H1 (cell line): Measurements from ENCODE around the gene USP24. TPM values are rescaled to one million over a fixed set of nuclear protein-coding genes. Genes with fewer than 3 reads are reported as not detected.
A peak's percentile ranks its signal among the peaks of the same experiment; 100 is the strongest.

ENCODE experiments used
- CTCF ChIA-PET: fragments of 300-600 bp; sonication (Branson Sonifier 250); formaldehyde crosslinking; loops from one replicate; lab custom pipeline; 2021; ENCODE audit not compliant: partially characterized antibody; lab: Charles Lee
- POLR2A ChIA-PET: fragments of 300-600 bp; sonication (Branson Sonifier 250); formaldehyde crosslinking; loops from one replicate; lab custom pipeline; 2021; ENCODE audit warnings: inconsistent platforms; ENCODE audit not compliant: partially characterized antibody; lab: Charles Lee
- DNase-seq, 2 experiments: peaks; one replicate each; pipeline versions ENCODE4 v3.0.0 to v3.0.0-alpha.2; 2010 to 2022; ENCODE audit warnings: low spot score in 2 of 2, low read depth in 1 of 2, mixed read lengths in 1 of 2
- FAIRE-seq: peaks from 2 replicates; lab custom pipeline; 2011; peaks lifted over from hg19 to GRCh38; lab: Jason Lieb, UNC
- H2AFZ ChIP-seq: 2 replicates; pipeline ENCODE4 v1.8.1; 2012; ENCODE audit warnings: low read length, inconsistent platforms
- H2AK5ac ChIP-seq: 2 replicates; pipeline ENCODE4 v1.6.1; 2013; ENCODE audit warnings: low read depth, low read length
- H2BK120ac ChIP-seq: replicated peaks from 2 replicates; pipeline ENCODE3; 2013; ENCODE audit warnings: low read depth, low read length, inconsistent platforms
- H2BK12ac ChIP-seq: 2 replicates; pipeline ENCODE4 v1.6.1; 2013; ENCODE audit warnings: low read depth, low read length
- H2BK15ac ChIP-seq: 2 replicates; pipeline ENCODE4 v1.6.1; 2013; ENCODE audit warnings: low read length
- H2BK20ac ChIP-seq: 2 replicates; pipeline ENCODE4 v1.6.1; 2013; ENCODE audit warnings: low read length
- H2BK5ac ChIP-seq: 2 replicates; pipeline ENCODE4 v1.6.1; 2013; ENCODE audit warnings: low read depth, low read length
- H3K14ac ChIP-seq: 2 replicates; pipeline ENCODE4 v1.6.1; 2013; ENCODE audit warnings: inconsistent platforms; ENCODE audit not compliant: insufficient read length
- H3K18ac ChIP-seq: 2 replicates; pipeline ENCODE4 v1.6.1; 2013; ENCODE audit warnings: low read length; ENCODE audit errors: extremely low read depth
- H3K23ac ChIP-seq: 2 replicates; pipeline ENCODE4 v1.6.1; 2013; ENCODE audit warnings: inconsistent platforms; ENCODE audit not compliant: insufficient read length
- H3K23me2 ChIP-seq: 2 replicates; pipeline ENCODE4 v1.6.1; 2013; ENCODE audit warnings: low read depth, low read length
- H3K27ac ChIP-seq: 2 replicates; pipeline ENCODE4 v1.6.1; 2011; ENCODE audit warnings: low read depth, low read length, inconsistent platforms
- H3K27me3 ChIP-seq, 4 experiments: replicated peaks in 1 of 4; 1 replicate in 1 of 4; 2 replicates in 3 of 4; pipeline versions ENCODE4 v1.6.1 to v1.8.1; 2011 to 2013; ENCODE audit warnings: low read length in 3 of 4, mild to moderate bottlenecking in 3 of 4, inconsistent platforms in 2 of 4, mixed read lengths in 2 of 4, moderate library complexity in 1 of 4; ENCODE audit not compliant: control insufficient read depth in 3 of 4, insufficient read depth in 3 of 4; ENCODE audit errors: extremely low read depth in 1 of 4
- H3K36me3 ChIP-seq, 4 experiments: 2 replicates each; pipeline versions ENCODE4 v1.6.1 to v1.8.1; 2011 to 2013; ENCODE audit warnings: mild to moderate bottlenecking in 4 of 4, low read length in 3 of 4, moderate library complexity in 2 of 4, control low read depth in 1 of 4, inconsistent platforms in 1 of 4; ENCODE audit not compliant: insufficient read depth in 4 of 4, control insufficient read depth in 2 of 4
- H3K4ac ChIP-seq: replicated peaks from 2 replicates; pipeline ENCODE3; 2013; ENCODE audit warnings: low read length, low read depth, mixed read lengths, inconsistent platforms; ENCODE audit not compliant: insufficient read length
- H3K4me1 ChIP-seq, 4 experiments: replicated peaks in 1 of 4; 1 replicate in 1 of 4; 2 replicates in 3 of 4; pipeline versions ENCODE4 v1.6.1 to v1.8.1; 2011 to 2013; ENCODE audit warnings: low read length in 3 of 4, inconsistent platforms in 2 of 4, mixed read lengths in 1 of 4; ENCODE audit not compliant: insufficient read depth in 4 of 4, control insufficient read depth in 3 of 4
- H3K4me2 ChIP-seq, 2 experiments: 2 replicates each; pipeline versions ENCODE4 v1.6.1 to v1.8.1; 2011 to 2013; ENCODE audit warnings: low read depth in 2 of 2, low read length in 2 of 2, control low read depth in 1 of 2, inconsistent platforms in 1 of 2, mild to moderate bottlenecking in 1 of 2; ENCODE audit not compliant: insufficient read depth in 1 of 2
- H3K4me3 ChIP-seq, 4 experiments: fragments of 200-600, 300-600 bp in 1 of 4; sonication (generic), shearing (Covaris generic), sonication (Bioruptor Twin) in 1 of 4; 2 replicates each; pipeline versions ENCODE4 v1.5.1 to v1.8.1; 2011 to 2016; ENCODE audit warnings: low read length in 4 of 4, low read depth in 3 of 4, control low read depth in 2 of 4, inconsistent platforms in 2 of 4, mild to moderate bottlenecking in 2 of 4, mixed read lengths in 1 of 4, moderate library complexity in 1 of 4; ENCODE audit not compliant: insufficient read depth in 2 of 4; ENCODE audit errors: extremely low read depth in 1 of 4
- H3K56ac ChIP-seq: replicated peaks from 2 replicates; pipeline ENCODE3; 2013; ENCODE audit warnings: low read depth, mild to moderate bottlenecking, mixed read lengths, low read length, inconsistent platforms; ENCODE audit not compliant: insufficient read length
- H3K79me1 ChIP-seq: 2 replicates; pipeline ENCODE4 v1.6.1; 2013; ENCODE audit warnings: low read depth, low read length, control low read depth
- H3K79me2 ChIP-seq, 2 experiments: 2 replicates each; pipeline versions ENCODE4 v1.6.1 to v1.8.1; 2012 to 2013; ENCODE audit warnings: low read length in 2 of 2, mild to moderate bottlenecking in 2 of 2, inconsistent platforms in 1 of 2; ENCODE audit not compliant: insufficient read depth in 2 of 2, control insufficient read depth in 1 of 2
- H3K9ac ChIP-seq, 4 experiments: replicated peaks in 1 of 4; 1 replicate in 1 of 4; 2 replicates in 3 of 4; pipeline versions ENCODE4 v1.6.1 to v1.8.1; 2011 to 2013; ENCODE audit warnings: low read depth in 3 of 4, low read length in 3 of 4, control low read depth in 2 of 4, mild to moderate bottlenecking in 2 of 4, moderate library complexity in 2 of 4, inconsistent platforms in 1 of 4; ENCODE audit errors: extremely low read depth in 1 of 4
- H3K9me3 ChIP-seq, 2 experiments: 2 replicates each; pipeline versions ENCODE4 v1.6.1 to v1.8.1; 2012 to 2013; ENCODE audit warnings: mild to moderate bottlenecking in 2 of 2, moderate library complexity in 2 of 2, control low read depth in 1 of 2, inconsistent platforms in 1 of 2, low read depth in 1 of 2, low read length in 1 of 2, mixed read lengths in 1 of 2; ENCODE audit not compliant: insufficient read depth in 2 of 2
- H4K20me1 ChIP-seq, 2 experiments: replicated peaks in 1 of 2; 2 replicates each; pipeline versions ENCODE3 to v1.8.1; 2011 to 2013; ENCODE audit warnings: inconsistent platforms in 2 of 2, low read length in 2 of 2, mild to moderate bottlenecking in 1 of 2; ENCODE audit not compliant: insufficient read depth in 2 of 2, control insufficient read depth in 1 of 2
- H4K5ac ChIP-seq: 2 replicates; pipeline ENCODE4 v1.6.1; 2013; ENCODE audit warnings: low read length, low read depth, mixed read lengths, inconsistent platforms; ENCODE audit not compliant: insufficient read length
- H4K8ac ChIP-seq: 2 replicates; pipeline ENCODE4 v1.8.0; 2013; ENCODE audit warnings: mild to moderate bottlenecking, moderate library complexity, low read length, inconsistent platforms; ENCODE audit not compliant: insufficient read depth; ENCODE audit errors: extremely low read depth
- H4K91ac ChIP-seq: replicated peaks from 2 replicates; pipeline ENCODE3; 2013; ENCODE audit warnings: low read length, mixed read lengths, inconsistent platforms; ENCODE audit not compliant: insufficient read length
- JUND ChIP-seq: IDR thresholded peaks from 2 replicates; pipeline ENCODE4 v1.6.1; 2011; ENCODE audit warnings: mild to moderate bottlenecking, improper control_type of control experiment, low read length
- NANOG ChIP-seq: IDR thresholded peaks from 2 replicates; pipeline ENCODE4 v1.6.1; 2011; ENCODE audit warnings: low read length, low read depth, mild to moderate bottlenecking, inconsistent platforms; ENCODE audit not compliant: insufficient read depth, poor library complexity, severe bottlenecking
- SIX5 ChIP-seq: IDR thresholded peaks from 2 replicates; pipeline ENCODE4 v1.6.1; 2011; ENCODE audit warnings: mild to moderate bottlenecking, low read depth, low read length
- WGBS, 2 experiments: shearing (Covaris generic) in 1 of 2; methylation state at CpG; one replicate each; pipeline versions ENCODE4 v1.1.6 to v1.1.7; 2013 to 2015; ENCODE audit warnings: low lambda C conversion rate in 2 of 2, mixed read lengths in 2 of 2, inconsistent platforms in 1 of 2, low coverage in 1 of 2, missing lambda C conversion rate in 1 of 2; ENCODE audit not compliant: insufficient replicate concordance in 2 of 2, insufficient coverage in 1 of 2, insufficient read length in 1 of 2; ENCODE audit errors: extremely low coverage in 1 of 2, missing lambda C conversion rate in 1 of 2; 5-methylcytosine and 5-hydroxymethylcytosine counted together
- polyA plus RNA-seq, 7 experiments: library from polyadenylated mRNA; depleted of rRNA in 3 of 7; stranded (reverse) in 5 of 7; unstranded in 2 of 7; fragments of >200 nt in 5 of 7; fragments of 200-250 nt in 2 of 7; gene quantifications; 1 replicate in 5 of 7; 2 replicates in 1 of 7; 4 replicates in 1 of 7; pipeline versions ENCODE4 v1.2.1 to v1.2.3, GENCODE V29; 2011 to 2013; ENCODE audit warnings: missing spikeins in 2 of 7, mixed read lengths in 2 of 7
- total RNA-seq: library from RNA; stranded (reverse); fragmentation: NEBNext Ultra II Directional; extraction: Animal tissue kit (Norgen Biotek cat#: 25700); gene quantifications from 2 replicates; pipeline ENCODE4 v1.2.1, GENCODE V29; 2021

USP24 gene
- total and polyA plus RNA-seq, 2 of the 8 experiments (the other 6 are each of a cell fraction or from before 2014, with no cell fraction given) = 11.1 to 34.6 TPM

GRCh38 chr1:55155522-55155921 is 59.6 kb downstream of the USP24 start:
- Histone ChIP-seq H3K18ac (no peak overlapping the region), H2BK120ac (no peak overlapping the region), H3K23me2 (no peaks in the 10 kb centered on the region), H3K14ac (no peak overlapping the region), H2AFZ (no peak overlapping the region), H3K23ac (no peak overlapping the region), H4K20me1 (peaks cover 2% of the 10 kb centered on the region in 2 experiments), H3K56ac (no peak overlapping the region), H3K4me2 (no peak overlapping the region), H2BK20ac (no peak overlapping the region), H3K4me1 (no peaks in the 10 kb centered on the region), H2BK12ac (no peak overlapping the region), H3K9me3 (no peaks in the 10 kb centered on the region), H2BK5ac (no peak overlapping the region), H3K79me2 (no peaks in the 10 kb centered on the region), H2AK5ac (no peak overlapping the region), H3K79me1 (no peaks in the 10 kb centered on the region), H3K4me3 (no peak overlapping the region), H3K9ac (no peak overlapping the region), H3K27me3 (no peaks in the 10 kb centered on the region), H4K91ac (no peak overlapping the region), H3K4ac (no peak overlapping the region), H3K27ac (no peak overlapping the region), H4K8ac (no peak overlapping the region), H4K5ac (no peak overlapping the region), H3K36me3 (peaks cover 2 to 34% (median 14%) of the 10 kb centered on the region in 4 experiments; a peak in 7 of 8 replicates), H2BK15ac (no peak overlapping the region)
- FAIRE-seq = no peak
- ChIA-PET CTCF (interaction anchor here (0.6 to 3.5 kb wide), 3 partner anchors 13 to 1457 kb away, joined by 3 to 34 read pairs (median 3); no protein-coding TSS in a partner anchor), POLR2A (no interaction called here)
- TF ChIP-seq NANOG (no peak), SIX5 (peak; percentile 47), JUND (no peak)
- 88% methylated on average over 6 of the region's 6 CpGs; no CpG with 5 or more reads in 1 of the 2 experiments for WGBS, 2 experiments
- no peak for DNase-seq
